Liver (tissue), 9 donors: ENCODE results near the gene NTNG1. TPM values are rescaled to one million over a fixed set of nuclear protein-coding genes. Genes with fewer than 3 reads are reported as not detected.

ENCODE experiments used
- DNase-seq: peaks from one replicate; pipeline ENCODE4 v3.0.0-alpha.2; 2017; ENCODE audit warnings: low spot score
- H3K27ac ChIP-seq, 2 donors: one replicate each; pipeline ENCODE4 v1.7.0; 2013; ENCODE audit warnings: inconsistent platforms in 2 of 2, low read length in 2 of 2, control low read depth in 1 of 2, low read depth in 1 of 2, mild to moderate bottlenecking in 1 of 2
- H3K27me3 ChIP-seq, 4 donors: one replicate each; pipeline versions ENCODE4 v1.6.1 to v1.7.0; 2013; ENCODE audit warnings: low read length in 3 of 4, inconsistent platforms in 1 of 4, mild to moderate bottlenecking in 1 of 4, moderate library complexity in 1 of 4; ENCODE audit not compliant: control insufficient read depth in 4 of 4, insufficient read depth in 4 of 4
- H3K36me3 ChIP-seq, 4 donors: one replicate each; pipeline versions ENCODE4 v1.6.1 to v1.7.0; 2013; ENCODE audit warnings: low read length in 3 of 4, mild to moderate bottlenecking in 3 of 4, low read depth in 1 of 4, moderate library complexity in 1 of 4; ENCODE audit not compliant: control insufficient read depth in 4 of 4, insufficient read depth in 3 of 4
- H3K4me1 ChIP-seq, 4 donors: one replicate each; pipeline versions ENCODE4 v1.6.1 to v1.7.0; 2013; ENCODE audit warnings: low read length in 3 of 4, mild to moderate bottlenecking in 3 of 4, moderate library complexity in 1 of 4; ENCODE audit not compliant: control insufficient read depth in 4 of 4, insufficient read depth in 4 of 4
- H3K4me3 ChIP-seq, 3 donors: one replicate each; pipeline versions ENCODE4 v1.6.1 to v1.7.0; 2013; ENCODE audit warnings: low read length in 3 of 3, control low read depth in 1 of 3, low read depth in 1 of 3, mild to moderate bottlenecking in 1 of 3
- H3K9ac ChIP-seq, 2 donors: one replicate each; pipeline ENCODE4 v1.7.0; 2013; ENCODE audit warnings: low read length in 2 of 2, mild to moderate bottlenecking in 2 of 2, moderate library complexity in 2 of 2, control low read depth in 1 of 2, low read depth in 1 of 2
- H3K9me3 ChIP-seq, 4 donors: one replicate each; pipeline versions ENCODE4 v1.6.1 to v1.7.0; 2013; ENCODE audit warnings: low read length in 3 of 4; ENCODE audit not compliant: control insufficient read depth in 4 of 4
- ATF3 ChIP-seq: IDR thresholded peaks from 2 replicates; pipeline ENCODE4 v1.6.1; 2016; ENCODE audit warnings: antibody characterized with exemption
- CTCF ChIP-seq: fragments of 150-350 bp; IDR thresholded peaks from 2 replicates; pipeline ENCODE4 v1.5.1; 2017; ENCODE audit warnings: improper control_type of control experiment, low read depth, low read length; ENCODE audit not compliant: missing input control
- EGR1 ChIP-seq, 2 donors: IDR thresholded peaks; 2 replicates each; pipeline ENCODE4 v1.6.1; 2016 to 2018; ENCODE audit warnings: antibody characterized with exemption in 2 of 2, low read depth in 2 of 2
- FOXA1 ChIP-seq: IDR thresholded peaks from 2 replicates; pipeline ENCODE4 v1.6.1; 2016; ENCODE audit warnings: antibody characterized with exemption
- GABPA ChIP-seq, 2 donors: IDR thresholded peaks in 1 of 2; conservative IDR thresholded peaks in 1 of 2; 2 replicates each; pipeline ENCODE4 v1.6.1; 2016; ENCODE audit warnings: antibody characterized with exemption in 2 of 2, mild to moderate bottlenecking in 1 of 2, moderate library complexity in 1 of 2
- HNF4G ChIP-seq: IDR thresholded peaks from 2 replicates; pipeline ENCODE4 v1.6.1; 2016; ENCODE audit warnings: antibody characterized with exemption
- JUND ChIP-seq, 2 donors: IDR thresholded peaks; 2 replicates each; pipeline ENCODE4 v1.6.1; 2016; ENCODE audit warnings: antibody characterized with exemption in 2 of 2
- MAX ChIP-seq: IDR thresholded peaks from 2 replicates; pipeline ENCODE4 v1.6.1; 2016; ENCODE audit warnings: antibody characterized with exemption
- RAD21 ChIP-seq, 2 donors: IDR thresholded peaks; 2 replicates each; pipeline ENCODE4 v1.6.1; 2016; ENCODE audit warnings: antibody characterized with exemption in 2 of 2, mild to moderate bottlenecking in 2 of 2
- TAF1 ChIP-seq: conservative IDR thresholded peaks from 2 replicates; pipeline ENCODE4 v1.6.1; 2016; ENCODE audit warnings: antibody characterized with exemption, mild to moderate bottlenecking
- WGBS: extraction: QIAGEN DNeasy Blood & Tissue Kit; methylation state at CpG from one replicate; pipeline ENCODE4 v1.1.7; 2013; 5-methylcytosine and 5-hydroxymethylcytosine counted together
- polyA plus RNA-seq, 2 donors: library from polyadenylated mRNA; stranded (reverse) in 1 of 2; unstranded in 1 of 2; fragments of 200-250 nt in 1 of 2; fragments of >200 nt in 1 of 2; fragmentation: Nextera tagmentation in 1 of 2; extraction: Ambion mirVana in 1 of 2; gene quantifications; one replicate each; pipeline versions ENCODE4 v1.2.1 to v1.2.3, GENCODE V29; 2013 to 2015
- total RNA-seq, 2 donors: library from RNA; depleted of rRNA; stranded (reverse); fragments of >200 nt; gene quantifications; one replicate each; pipeline ENCODE4 v1.2.3, GENCODE V29; 2014
- TF ChIP-seq, protein P1 (sequence below): IDR thresholded peaks from 2 replicates; pipeline ENCODE4 v1.6.1; 2016; ENCODE audit warnings: antibody characterized with exemption, mild to moderate bottlenecking
- donor health status: healthy.
- donor health status: healthy.
- donor health status: healthy.
- donor health status: healthy.
- donor health status: healthy.

The NTNG1 gene
- total and polyA plus RNA-seq, 4 donors = under 0.01 TPM; not detected in 2

DNA sequence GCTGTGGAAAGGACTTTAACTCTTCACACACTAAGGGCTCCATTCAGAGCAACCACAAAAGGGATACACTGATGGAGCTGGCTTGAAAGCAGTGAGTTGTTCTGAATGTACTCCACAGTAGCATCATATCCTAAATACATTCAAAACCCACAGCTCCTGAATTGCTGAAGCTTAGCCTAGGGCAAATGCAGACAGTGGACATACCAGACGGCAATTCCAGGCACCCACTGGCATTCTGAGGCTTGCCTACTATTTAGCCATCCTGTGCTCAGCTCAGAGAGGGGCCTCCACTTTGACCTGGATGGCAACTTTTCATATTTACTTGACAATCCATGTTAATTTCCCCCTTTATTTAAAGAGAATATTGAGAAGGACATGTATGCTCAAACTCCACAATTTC, 303.5 kb downstream of the NTNG1 start:
- Histone ChIP-seq H3K27ac (no peak overlapping the region), H3K36me3 (no peaks in the 10 kb centered on the region), H3K4me3 (no peak overlapping the region), H3K27me3 (no peaks in the 10 kb centered on the region), H3K9ac (no peak overlapping the region), H3K9me3 (no peaks in the 10 kb centered on the region), H3K4me1 (no peaks in the 10 kb centered on the region)
- TF ChIP-seq RAD21 (IDR thresholded peaks at IDR 0.05) (no peak), HNF4G (no peak), MAX (no peak), FOXA1 (no peak), JUND (IDR thresholded peaks at IDR 0.05) (no peak), TAF1 (no peak), CTCF (no peak), GABPA (IDR thresholded peaks at IDR 0.05 in 1 of 2, conservative IDR thresholded peaks at IDR 0.05 in 1 of 2) (no peak)
- TF ChIP-seq, protein P1, sequence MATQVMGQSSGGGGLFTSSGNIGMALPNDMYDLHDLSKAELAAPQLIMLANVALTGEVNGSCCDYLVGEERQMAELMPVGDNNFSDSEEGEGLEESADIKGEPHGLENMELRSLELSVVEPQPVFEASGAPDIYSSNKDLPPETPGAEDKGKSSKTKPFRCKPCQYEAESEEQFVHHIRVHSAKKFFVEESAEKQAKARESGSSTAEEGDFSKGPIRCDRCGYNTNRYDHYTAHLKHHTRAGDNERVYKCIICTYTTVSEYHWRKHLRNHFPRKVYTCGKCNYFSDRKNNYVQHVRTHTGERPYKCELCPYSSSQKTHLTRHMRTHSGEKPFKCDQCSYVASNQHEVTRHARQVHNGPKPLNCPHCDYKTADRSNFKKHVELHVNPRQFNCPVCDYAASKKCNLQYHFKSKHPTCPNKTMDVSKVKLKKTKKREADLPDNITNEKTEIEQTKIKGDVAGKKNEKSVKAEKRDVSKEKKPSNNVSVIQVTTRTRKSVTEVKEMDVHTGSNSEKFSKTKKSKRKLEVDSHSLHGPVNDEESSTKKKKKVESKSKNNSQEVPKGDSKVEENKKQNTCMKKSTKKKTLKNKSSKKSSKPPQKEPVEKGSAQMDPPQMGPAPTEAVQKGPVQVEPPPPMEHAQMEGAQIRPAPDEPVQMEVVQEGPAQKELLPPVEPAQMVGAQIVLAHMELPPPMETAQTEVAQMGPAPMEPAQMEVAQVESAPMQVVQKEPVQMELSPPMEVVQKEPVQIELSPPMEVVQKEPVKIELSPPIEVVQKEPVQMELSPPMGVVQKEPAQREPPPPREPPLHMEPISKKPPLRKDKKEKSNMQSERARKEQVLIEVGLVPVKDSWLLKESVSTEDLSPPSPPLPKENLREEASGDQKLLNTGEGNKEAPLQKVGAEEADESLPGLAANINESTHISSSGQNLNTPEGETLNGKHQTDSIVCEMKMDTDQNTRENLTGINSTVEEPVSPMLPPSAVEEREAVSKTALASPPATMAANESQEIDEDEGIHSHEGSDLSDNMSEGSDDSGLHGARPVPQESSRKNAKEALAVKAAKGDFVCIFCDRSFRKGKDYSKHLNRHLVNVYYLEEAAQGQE = no peak
- WGBS = 91% methylated on average over 1 of the region's 1 CpG
- DNase-seq = no peak

DNA sequence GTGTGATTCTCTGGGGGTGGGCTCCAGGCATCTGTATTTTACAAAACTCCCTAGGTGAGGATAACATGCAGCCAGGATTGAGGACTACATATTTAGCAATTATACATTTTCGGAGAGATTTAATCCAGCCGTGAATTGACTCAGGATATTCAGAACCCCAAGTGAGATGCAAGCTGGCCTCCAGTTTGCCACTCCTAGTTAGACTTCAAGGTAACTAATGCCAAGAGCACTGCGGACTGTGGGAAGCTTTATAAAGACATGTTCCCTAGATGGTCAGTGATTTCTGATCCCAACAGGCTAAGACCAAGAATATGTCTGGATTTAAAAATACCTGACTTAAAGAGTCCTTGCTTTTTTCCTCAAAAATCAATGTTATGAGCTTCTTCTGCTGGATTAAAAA, 308.5 kb downstream of the NTNG1 start:
- no peak overlapping the region for H3K9ac ChIP-seq
- no peaks in the 10 kb centered on the region for H3K36me3 ChIP-seq
- H3K4me3 ChIP-seq = no peak overlapping the region
- no peak for DNase-seq
- 87% methylated on average over 3 of the region's 3 CpGs for WGBS
- no peaks in the 10 kb centered on the region for H3K4me1 ChIP-seq
- no peak for TF ChIP-seq HNF4G
- no peak for TF ChIP-seq JUND (IDR thresholded peaks at IDR 0.05)
- no peak for TF ChIP-seq FOXA1
- TF ChIP-seq EGR1 (IDR thresholded peaks at IDR 0.05; ENCODE audit: low read depth in 2 of 2) = no peak
- TF ChIP-seq, protein P1 = no peak
- no peak for TF ChIP-seq ATF3
- no peak overlapping the region for H3K27ac ChIP-seq
- H3K27me3 ChIP-seq = no peaks in the 10 kb centered on the region
- no peaks in the 10 kb centered on the region for H3K9me3 ChIP-seq
